ENCODE measurements around the gene ZC3H15.

ZC3H15 gene

DNA sequence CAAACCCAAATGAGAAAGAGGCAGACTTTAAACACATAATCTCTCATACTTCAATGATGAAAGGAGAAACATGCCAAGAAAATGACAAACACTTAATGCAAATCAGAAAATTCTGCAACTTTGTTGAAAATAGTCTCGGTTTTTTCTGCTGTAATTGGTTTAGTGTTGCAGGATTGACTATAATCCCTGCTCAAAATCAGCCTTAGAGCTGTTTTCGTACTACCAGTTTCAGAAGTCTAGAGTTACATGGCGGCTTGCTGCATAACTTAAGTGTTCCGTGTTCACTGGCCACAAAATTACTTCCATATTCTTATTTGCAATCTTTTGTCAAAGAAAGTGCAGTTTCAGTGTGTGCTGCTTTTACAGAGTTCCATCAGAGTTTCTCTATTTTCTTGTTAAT is 54.9 kb downstream of the ZC3H15 start:
- no peak for DNase-seq (ENCODE audit: low read depth in 2 of 3, low spot score in 2 of 3)

DNA sequence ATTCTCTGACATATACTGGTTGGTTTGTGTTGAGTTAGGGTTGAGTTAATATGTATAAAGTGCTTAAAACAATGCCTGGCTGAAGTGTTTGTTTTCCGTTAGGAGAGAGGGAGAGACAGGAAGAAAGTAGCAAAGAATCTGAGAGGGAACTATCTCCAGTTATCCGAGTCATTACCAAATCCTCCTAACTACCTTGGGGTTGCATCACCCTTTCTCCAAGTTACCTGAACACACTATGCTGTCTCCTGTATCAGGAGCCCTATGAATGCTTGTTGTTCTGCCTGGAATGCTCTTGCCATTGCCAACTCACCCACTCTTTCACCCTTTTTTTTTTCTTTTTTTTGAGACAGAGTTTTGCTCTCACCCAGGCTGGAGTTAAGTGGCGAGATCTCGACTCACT is 55.9 kb downstream of the ZC3H15 start:
- no peak for DNase-seq (ENCODE audit: low read depth in 2 of 3, low spot score in 2 of 3)

DNA sequence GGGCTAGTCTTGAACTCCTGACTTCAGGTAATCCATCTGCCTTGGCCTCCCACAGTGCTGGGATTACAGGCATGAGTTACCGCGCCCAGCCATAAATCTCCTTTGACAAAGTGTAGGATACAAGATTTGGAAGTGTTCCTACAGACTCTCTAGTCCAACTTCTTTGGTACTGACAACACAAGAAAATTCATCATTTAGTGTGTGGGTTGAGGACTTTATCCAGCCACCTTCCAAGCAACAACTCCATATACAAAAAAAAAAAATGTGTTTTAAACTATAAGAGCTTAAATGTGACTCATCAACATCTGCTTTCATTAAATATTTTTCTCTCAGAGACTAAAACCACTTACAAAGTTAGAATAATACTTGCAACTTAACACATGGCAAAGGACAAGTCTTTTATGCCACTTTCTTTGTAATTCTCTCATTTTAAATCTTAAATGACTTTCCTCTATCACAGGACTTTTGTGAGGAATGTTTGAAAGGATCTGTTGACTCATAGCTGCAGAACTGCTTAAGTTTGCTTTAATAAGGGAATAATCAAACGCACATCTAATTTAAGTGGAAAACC is 57.6 kb downstream of the ZC3H15 start:
- DNase-seq (ENCODE audit: low read depth in 2 of 3, low spot score in 2 of 3), result no peak

DNA sequence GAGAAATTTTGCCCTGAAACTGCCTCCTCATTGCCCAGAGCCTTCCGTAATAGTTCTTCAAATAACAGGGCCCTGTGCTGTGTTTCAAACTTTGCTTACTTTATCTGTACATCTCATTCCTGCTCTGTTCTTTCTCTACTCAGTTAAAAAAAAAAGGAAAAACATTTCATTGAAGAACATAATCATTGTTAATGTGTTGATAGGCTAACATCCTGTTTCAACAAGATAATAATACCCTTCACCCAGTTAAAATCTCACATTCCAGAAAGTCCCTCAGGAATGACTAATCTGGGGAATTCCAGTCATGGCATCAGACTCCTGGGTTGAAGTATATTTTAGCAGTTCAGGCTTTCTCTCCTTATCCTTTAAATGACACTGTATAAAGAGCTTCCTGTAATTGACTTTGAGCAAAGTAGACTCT is 58.2 kb downstream of the ZC3H15 start:
- DNase-seq (ENCODE audit: low read depth in 2 of 3, low spot score in 2 of 3), result no peak

DNA sequence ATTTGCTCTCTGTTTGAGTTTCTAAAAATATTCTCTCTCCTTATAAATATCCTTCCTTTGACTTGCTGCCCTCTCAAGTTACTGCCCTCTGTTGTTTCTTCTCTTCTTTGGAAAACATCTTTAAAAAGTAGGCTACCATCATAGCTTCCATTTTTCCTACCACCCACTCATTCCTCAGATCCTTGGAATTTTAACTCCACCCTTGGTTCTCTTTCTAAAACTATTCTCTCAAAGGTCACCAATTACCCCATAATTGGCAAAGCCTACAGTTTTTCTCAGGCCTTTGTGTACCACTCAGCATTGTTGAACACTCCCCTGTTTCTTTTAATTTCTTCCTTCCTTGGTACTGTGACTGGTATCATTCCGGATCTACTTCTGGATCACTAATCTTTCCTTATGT is 60.8 kb downstream of the ZC3H15 start:
- DNase-seq (ENCODE audit: low read depth in 2 of 3, low spot score in 2 of 3), result no peak

DNA sequence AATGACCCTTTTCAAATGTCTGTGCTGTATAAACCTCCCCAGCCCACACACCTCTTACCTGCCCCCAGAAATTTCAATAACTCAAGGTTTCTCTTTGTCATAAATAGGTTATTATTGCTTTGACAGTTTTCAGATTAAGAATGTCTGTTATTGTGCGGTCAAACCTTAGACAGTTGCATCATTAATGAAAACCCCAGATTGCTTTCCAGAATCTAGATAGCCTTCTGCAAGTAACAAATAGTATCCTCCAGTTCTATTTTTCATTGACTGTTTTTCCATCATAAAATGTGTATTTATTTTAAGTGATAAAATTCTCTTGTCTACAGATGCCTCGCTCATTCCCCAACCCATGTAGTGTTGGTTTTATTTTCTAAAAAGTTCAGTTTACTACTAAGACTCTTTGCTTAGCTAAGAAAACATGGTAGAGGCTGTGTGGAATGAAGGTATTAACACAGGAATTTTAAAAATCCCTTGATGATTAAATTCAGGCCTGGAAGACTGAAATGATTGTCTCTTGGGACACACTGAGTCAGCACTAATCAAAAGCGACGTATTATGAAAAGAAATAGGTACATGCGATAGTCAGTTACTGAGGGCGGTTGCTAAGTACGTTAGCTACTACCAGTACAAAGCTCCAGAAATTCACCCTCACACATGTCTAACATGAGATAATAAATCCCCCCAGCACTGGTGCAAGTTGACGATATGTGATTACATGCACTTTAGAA is 65.4 kb downstream of the ZC3H15 start:
- DNase-seq (ENCODE audit: low read depth in 2 of 3, low spot score in 2 of 3), result no peak

DNA sequence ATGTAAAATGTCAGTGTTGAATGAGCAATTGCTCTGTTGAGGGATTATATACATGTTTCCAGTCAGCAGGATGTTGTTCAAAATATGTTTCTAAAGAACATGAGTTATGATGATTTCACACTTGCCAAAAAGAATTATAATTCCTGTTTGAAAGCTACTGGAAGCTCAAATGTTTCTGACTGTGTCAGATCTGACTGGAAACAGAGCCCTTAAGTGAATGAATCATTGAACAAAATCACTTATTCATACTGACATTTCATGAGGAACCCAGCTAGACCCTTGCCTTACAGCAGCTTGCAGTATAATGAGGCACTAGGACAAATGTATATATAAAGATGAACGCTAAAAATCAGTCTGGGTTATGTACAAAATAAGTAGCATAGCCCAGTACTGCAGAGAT is 68.4 kb downstream of the ZC3H15 start:
- DNase-seq (ENCODE audit: low read depth in 2 of 3, low spot score in 2 of 3), result no peak

DNA sequence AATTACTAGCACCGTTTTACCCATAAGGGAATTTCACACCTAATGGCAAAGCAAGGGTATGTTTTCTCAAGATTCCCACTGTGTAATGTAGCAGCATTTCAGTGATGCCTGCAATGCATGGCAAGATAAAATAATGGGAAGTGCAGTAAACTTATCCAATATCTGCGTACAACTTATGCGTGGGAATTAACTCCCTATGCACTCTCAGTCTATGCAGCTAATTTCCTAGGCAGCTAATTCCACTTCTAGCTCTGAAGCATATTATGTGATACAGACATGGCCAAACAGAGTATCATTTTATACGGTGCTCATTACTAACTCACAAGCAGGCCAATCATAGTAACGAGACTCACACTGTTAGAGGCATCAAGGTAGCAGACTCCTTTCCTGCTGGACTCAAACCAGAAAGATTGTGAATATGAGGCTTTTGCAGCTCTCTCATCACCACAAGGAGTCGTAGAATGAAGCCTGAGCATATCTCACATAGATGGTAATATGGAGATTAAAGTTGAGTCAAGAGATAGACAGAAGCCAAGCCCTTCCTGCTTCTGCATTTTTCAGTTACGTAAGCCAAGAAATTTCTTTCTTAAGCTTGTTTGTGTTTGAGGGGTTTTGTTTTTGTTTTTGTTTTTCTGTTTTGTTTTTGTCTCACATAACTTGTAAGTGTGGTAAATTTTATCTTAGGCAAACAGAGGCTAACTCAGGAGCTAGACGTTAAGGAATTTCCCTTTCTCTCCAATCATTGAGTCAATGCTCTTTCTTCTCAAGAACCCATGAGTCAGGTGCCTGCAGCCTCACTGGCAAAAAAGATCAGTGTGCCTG is 69.0 kb downstream of the ZC3H15 start:
- DNase-seq (ENCODE audit: low read depth in 2 of 3, low spot score in 2 of 3), result no peak

DNA sequence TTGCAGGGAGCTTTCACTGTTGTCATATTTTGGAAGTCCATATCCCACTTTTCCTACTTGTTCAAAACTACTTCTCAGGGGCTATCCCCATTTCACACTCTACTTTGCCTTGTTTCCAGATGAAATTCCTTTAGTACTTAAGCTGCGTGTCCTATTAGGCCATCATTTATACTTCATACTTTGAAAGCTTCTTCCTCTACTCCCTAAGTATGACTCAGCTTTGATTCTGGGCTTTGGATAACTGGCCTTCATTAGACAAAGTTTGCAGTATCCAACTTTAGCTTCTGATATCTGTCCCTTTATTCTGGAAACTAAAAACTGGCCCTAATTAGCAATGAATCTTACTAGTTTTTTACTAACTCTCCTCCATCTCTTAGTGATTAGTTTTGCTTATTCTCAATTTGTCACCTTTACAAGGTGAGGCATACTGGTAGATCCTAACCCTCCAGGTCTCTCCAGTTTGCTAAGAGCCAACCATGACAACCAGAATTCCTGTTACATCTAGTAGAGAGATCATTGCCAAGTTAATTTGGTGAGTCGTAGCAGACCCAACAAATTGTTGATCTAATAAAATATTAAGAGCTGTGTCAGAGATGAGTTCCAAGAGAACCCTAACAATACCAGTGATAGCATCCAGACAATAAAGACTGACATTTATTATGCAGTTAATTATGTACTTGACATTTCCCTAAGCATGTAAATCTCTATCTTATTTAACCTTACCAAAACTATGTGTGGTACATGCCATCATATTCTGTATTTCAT is 72.6 kb downstream of the ZC3H15 start:
- DNase-seq (ENCODE audit: low read depth in 2 of 3, low spot score in 2 of 3), result no peak
